ENCODE data around the gene KRT32. TPM values are rescaled to one million over a fixed set of nuclear protein-coding genes. Genes with fewer than 3 reads are reported as not detected.
"Not testable (repeated sequence)": the region's sequence is repeated elsewhere in the genome, so short reads cannot be mapped to it uniquely, and the experiment has no call there.

KRT32 gene
- total RNA-seq, 1 experiment from 2014 or later, result not detected

DNA sequence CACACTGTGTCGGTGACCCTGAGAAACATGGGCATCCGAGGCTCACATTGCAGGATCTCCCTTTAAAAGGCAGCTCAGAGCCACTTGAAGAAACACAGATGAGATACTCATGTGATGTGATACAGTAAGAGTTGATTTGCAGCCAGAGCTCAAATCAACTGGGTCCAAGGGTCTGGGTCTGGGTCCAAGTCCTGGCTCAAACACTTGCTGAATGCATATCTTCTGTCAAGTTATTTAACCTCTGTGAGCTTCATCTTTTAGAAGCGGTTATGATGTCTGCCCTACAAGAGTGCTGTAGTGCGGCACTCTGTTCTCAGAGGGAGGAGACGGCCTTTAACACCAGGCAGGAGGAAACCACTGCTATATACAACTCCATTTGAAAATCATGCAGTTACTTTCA, 32.8 kb downstream of the KRT32 start:
- H3K27ac ChIP-seq (ENCODE audit: low read depth, low read length, poor library complexity, severe bottlenecking), result no peak overlapping the region
- POLR2A ChIA-PET (ENCODE audit: low non-redundant PET), result no interaction called here
- no peaks in the 10 kb centered on the region for H3K27me3 ChIP-seq (replicated peaks; ENCODE audit: insufficient read depth, low read depth, low read length, poor library complexity)
- CTCF ChIA-PET, result interaction anchor here (0.6 kb wide), 1 partner anchor 15 kb away, joined by 11 read pairs; no protein-coding TSS in a partner anchor
- intact Hi-C loops (cut with micrococcal nuclease; ENCODE audit: unreplicated experiment), result no loop called here
- no peaks in the 10 kb centered on the region for H3K9me3 ChIP-seq (ENCODE audit: low read depth, low read length, poor library complexity, severe bottlenecking)
- BruUV-seq (replicated peaks), result no TSS peak
- no peaks in the 10 kb centered on the region for H3K36me3 ChIP-seq (ENCODE audit: insufficient read depth, low read length, poor library complexity, severe bottlenecking)
- no peak overlapping the region for H3K4me3 ChIP-seq (ENCODE audit: low read depth, low read length, poor library complexity, severe bottlenecking)
- no peak for DNase-seq (ENCODE audit: low spot score)
- no peaks in the 10 kb centered on the region for H3K4me1 ChIP-seq (ENCODE audit: insufficient read depth, low read length, poor library complexity, severe bottlenecking)
- TF ChIP-seq EZH2 (IDR thresholded peaks at IDR 0.05; ENCODE audit: borderline replicate concordance, low read depth, low read length, poor library complexity, severe bottlenecking) (no peak), CTCF (conservative IDR thresholded peaks at IDR 0.05; ENCODE audit: low read depth, low read length) (no peak)

DNA sequence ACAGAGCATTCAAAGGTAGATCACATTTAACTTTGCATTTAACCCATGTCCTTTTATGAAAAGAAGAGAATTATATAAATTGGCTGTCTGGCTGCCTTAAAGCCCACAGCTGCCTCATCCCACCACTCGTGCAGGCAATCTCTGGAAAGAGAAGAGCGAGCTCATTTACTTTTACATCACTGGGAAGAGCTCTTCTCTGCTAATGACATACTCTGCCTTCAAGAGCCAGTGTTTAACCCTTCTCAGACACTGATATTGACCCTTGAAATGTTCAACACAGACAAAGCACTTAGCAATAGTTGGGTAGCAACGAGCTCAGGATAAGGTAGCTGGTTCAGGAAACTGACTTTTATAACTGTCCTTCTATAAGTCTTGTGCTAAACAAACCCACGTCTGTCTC, 33.2 kb downstream of the KRT32 start:
- Histone ChIP-seq H3K27ac (ENCODE audit: low read depth, low read length, poor library complexity, severe bottlenecking) (no peak overlapping the region), H3K36me3 (ENCODE audit: insufficient read depth, low read length, poor library complexity, severe bottlenecking) (no peaks in the 10 kb centered on the region), H3K9me3 (ENCODE audit: low read depth, low read length, poor library complexity, severe bottlenecking) (no peaks in the 10 kb centered on the region), H3K27me3 (replicated peaks; ENCODE audit: insufficient read depth, low read depth, low read length, poor library complexity) (no peaks in the 10 kb centered on the region), H3K4me1 (ENCODE audit: insufficient read depth, low read length, poor library complexity, severe bottlenecking) (no peaks in the 10 kb centered on the region), H3K4me3 (ENCODE audit: low read depth, low read length, poor library complexity, severe bottlenecking) (no peak overlapping the region)
- no peak for DNase-seq (ENCODE audit: low spot score)
- ChIA-PET POLR2A (ENCODE audit: low non-redundant PET) (no interaction called here), CTCF (interaction anchor here (0.6 kb wide), 1 partner anchor 16 kb away, joined by 11 read pairs; no protein-coding TSS in a partner anchor)
- BruUV-seq (replicated peaks), result no TSS peak
- TF ChIP-seq CTCF (conservative IDR thresholded peaks at IDR 0.05; ENCODE audit: low read depth, low read length) (no peak), EZH2 (IDR thresholded peaks at IDR 0.05; ENCODE audit: borderline replicate concordance, low read depth, low read length, poor library complexity, severe bottlenecking) (no peak)
- intact Hi-C loops (cut with micrococcal nuclease; ENCODE audit: unreplicated experiment), result no loop called here

- Histone ChIP-seq H3K4me3 (ENCODE audit: low read depth, low read length, poor library complexity, severe bottlenecking) (no peak overlapping the region), H3K36me3 (ENCODE audit: insufficient read depth, low read length, poor library complexity, severe bottlenecking) (no peaks in the 10 kb centered on the region), H3K9me3 (ENCODE audit: low read depth, low read length, poor library complexity, severe bottlenecking) (no peaks in the 10 kb centered on the region), H3K27me3 (replicated peaks; ENCODE audit: insufficient read depth, low read depth, low read length, poor library complexity) (no peaks in the 10 kb centered on the region), H3K4me1 (ENCODE audit: insufficient read depth, low read length, poor library complexity, severe bottlenecking) (no peaks in the 10 kb centered on the region), H3K27ac (ENCODE audit: low read depth, low read length, poor library complexity, severe bottlenecking) (no peak overlapping the region)
- intact Hi-C loops (cut with micrococcal nuclease; ENCODE audit: unreplicated experiment), result no loop called here
- CTCF ChIA-PET, result no interaction called here
- BruUV-seq (replicated peaks), result no TSS peak
- DNase-seq (ENCODE audit: low spot score), result no peak
- POLR2A ChIA-PET (ENCODE audit: low non-redundant PET), result no interaction called here
- no peak for TF ChIP-seq CTCF (conservative IDR thresholded peaks at IDR 0.05; ENCODE audit: low read depth, low read length)
- no peak for TF ChIP-seq EZH2 (IDR thresholded peaks at IDR 0.05; ENCODE audit: borderline replicate concordance, low read depth, low read length, poor library complexity, severe bottlenecking)
Measured at GRCh38 chr17:41433586-41433985, 33.6 kb downstream of the KRT32 start.

DNA sequence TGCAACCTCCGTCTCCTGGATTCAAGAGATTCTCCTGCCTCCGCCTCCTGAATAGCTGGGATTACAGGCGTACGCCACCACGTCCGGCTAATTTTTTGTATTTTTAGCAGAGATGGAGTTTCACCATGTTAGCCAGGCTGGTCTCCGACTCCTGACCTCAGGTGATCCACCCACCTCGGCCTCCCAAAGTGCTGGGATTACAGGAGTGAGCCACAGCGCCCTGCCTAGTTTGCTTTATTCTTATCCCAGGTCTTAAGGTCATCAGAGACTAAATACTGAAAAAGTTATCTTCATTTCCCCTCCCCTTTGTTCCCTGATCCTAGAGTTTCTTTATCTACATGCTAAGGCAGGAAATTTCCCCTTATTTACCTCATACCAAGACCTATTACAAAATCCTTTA, 36.8 kb downstream of the KRT32 start:
- CTCF ChIA-PET, result not testable (repeated sequence)

More for the DNA sequence above, 36.8 kb downstream of the KRT32 start:
- H3K9me3 ChIP-seq (ENCODE audit: low read depth, low read length, poor library complexity, severe bottlenecking); H3K36me3 ChIP-seq (ENCODE audit: insufficient read depth, low read length, poor library complexity, severe bottlenecking); DNase-seq (ENCODE audit: low spot score); BruUV-seq (replicated peaks); H3K4me3 ChIP-seq (ENCODE audit: low read depth, low read length, poor library complexity, severe bottlenecking); intact Hi-C loops (cut with micrococcal nuclease; ENCODE audit: unreplicated experiment); H3K4me1 ChIP-seq (ENCODE audit: insufficient read depth, low read length, poor library complexity, severe bottlenecking); H3K27ac ChIP-seq (ENCODE audit: low read depth, low read length, poor library complexity, severe bottlenecking); H3K27me3 ChIP-seq (replicated peaks; ENCODE audit: insufficient read depth, low read depth, low read length, poor library complexity): not testable (repeated sequence)
- POLR2A ChIA-PET (ENCODE audit: low non-redundant PET), result interaction anchor here (0.9 kb wide), 1 partner anchor 30 kb away, joined by 3 read pairs; no protein-coding TSS in a partner anchor
